ES-I3 (cell line): ENCODE data around the gene SF3B3.
"Not testable (repeated sequence)": the region's sequence is repeated elsewhere in the genome, so short reads cannot be mapped to it uniquely, and the experiment has no call there.

Source experiments
- H3K36me3 ChIP-seq: 2 replicates; pipeline ENCODE4 v1.6.1; 2013; ENCODE audit warnings: mild to moderate bottlenecking, low read length, control low read depth, moderate library complexity; ENCODE audit not compliant: insufficient read depth
- H3K4me1 ChIP-seq: 2 replicates; pipeline ENCODE4 v1.6.1; 2013; ENCODE audit warnings: mild to moderate bottlenecking, control low read depth, low read length; ENCODE audit not compliant: insufficient read depth
- H3K9ac ChIP-seq: 2 replicates; pipeline ENCODE4 v1.6.1; 2013; ENCODE audit warnings: low read depth, mild to moderate bottlenecking, low read length, moderate library complexity
- H3K9me3 ChIP-seq: 2 replicates; pipeline ENCODE4 v1.6.1; 2013; ENCODE audit warnings: mild to moderate bottlenecking, low read length, moderate library complexity; ENCODE audit not compliant: control insufficient read depth, insufficient read depth

Gene SF3B3

GRCh38 chr16:70493802-70494201 lies 29.8 kb upstream of the SF3B3 start:
- Histone ChIP-seq H3K9ac (no peak overlapping the region), H3K36me3 (peaks cover 9% of the 10 kb centered on the region; the same call in 1 of the 2 replicates), H3K9me3 (no peaks in the 10 kb centered on the region), H3K4me1 (no peaks in the 10 kb centered on the region)

- no peaks in the 10 kb centered on the region for H3K4me1 ChIP-seq
- no peaks in the 10 kb centered on the region for H3K9me3 ChIP-seq
- H3K36me3 ChIP-seq, result peaks cover 9% of the 10 kb centered on the region; the same call in 1 of the 2 replicates
- no peak overlapping the region for H3K9ac ChIP-seq
Observed at GRCh38 chr16:70494202-70494770, 29.3 kb upstream of the SF3B3 start.

- no peak overlapping the region for H3K9ac ChIP-seq
- no peaks in the 10 kb centered on the region for H3K9me3 ChIP-seq
- H3K4me1 ChIP-seq, result no peaks in the 10 kb centered on the region
- H3K36me3 ChIP-seq, result peaks cover 9% of the 10 kb centered on the region; the same call in 1 of the 2 replicates
Observed at GRCh38 chr16:70494777-70495176, 28.8 kb upstream of the SF3B3 start.

- H3K9me3 ChIP-seq, result no peaks in the 10 kb centered on the region
- no peaks in the 10 kb centered on the region for H3K4me1 ChIP-seq
- peaks cover 11% of the 10 kb centered on the region; the same call in 1 of the 2 replicates for H3K36me3 ChIP-seq
- H3K9ac ChIP-seq, result no peak overlapping the region
Observed at GRCh38 chr16:70495425-70496182, 28.0 kb upstream of the SF3B3 start.

GRCh38 chr16:70496513-70496912 lies 27.1 kb upstream of the SF3B3 start:
- Histone ChIP-seq H3K9me3 (no peaks in the 10 kb centered on the region), H3K4me1 (no peaks in the 10 kb centered on the region), H3K36me3 (peaks cover 16% of the 10 kb centered on the region; the same call in 1 of the 2 replicates), H3K9ac (no peak overlapping the region)

GRCh38 chr16:70508752-70509151 lies 14.9 kb upstream of the SF3B3 start:
- no peak overlapping the region for H3K9ac ChIP-seq
- no peaks in the 10 kb centered on the region for H3K9me3 ChIP-seq
- no peaks in the 10 kb centered on the region for H3K4me1 ChIP-seq
- H3K36me3 ChIP-seq, result peaks cover 22% of the 10 kb centered on the region

GRCh38 chr16:70510216-70510615 lies 13.4 kb upstream of the SF3B3 start:
- Histone ChIP-seq H3K4me1 (no peaks in the 10 kb centered on the region), H3K9me3 (no peaks in the 10 kb centered on the region), H3K36me3 (peaks cover 18% of the 10 kb centered on the region), H3K9ac (no peak overlapping the region)

GRCh38 chr16:70511833-70512232 lies 11.8 kb upstream of the SF3B3 start:
- Histone ChIP-seq H3K9me3 (no peaks in the 10 kb centered on the region), H3K9ac (no peak overlapping the region), H3K36me3 (peaks cover 18% of the 10 kb centered on the region), H3K4me1 (no peaks in the 10 kb centered on the region)

GRCh38 chr16:70512456-70512855 lies 11.2 kb upstream of the SF3B3 start:
- H3K9ac ChIP-seq, result no peak overlapping the region
- no peaks in the 10 kb centered on the region for H3K9me3 ChIP-seq
- H3K36me3 ChIP-seq, result peaks cover 18% of the 10 kb centered on the region
- H3K4me1 ChIP-seq, result no peaks in the 10 kb centered on the region

- Histone ChIP-seq H3K36me3 (no peaks in the 10 kb centered on the region; the same call in 1 of the 2 replicates), H3K9ac (no peak overlapping the region), H3K4me1 (peaks cover 6% of the 10 kb centered on the region; the same call in 1 of the 2 replicates), H3K9me3 (no peaks in the 10 kb centered on the region)
Observed at GRCh38 chr16:70520612-70521297, 2.9 kb upstream of the SF3B3 start.

GRCh38 chr16:70522216-70523075 lies 1.2 kb upstream of the SF3B3 start:
- H3K4me1 ChIP-seq, result peaks cover 14% of the 10 kb centered on the region; the same call in 1 of the 2 replicates

GRCh38 chr16:70523076-70523742 lies 407 bp upstream of the SF3B3 start, which contains the start of gene COG4:
COG4 (minus strand) TSS chr16:70523554; CDS start chr16:70523543, 11 bp downstream.
- Histone ChIP-seq H3K9me3 (no peaks in the 10 kb centered on the region), H3K36me3 (peaks cover 14% of the 10 kb centered on the region), H3K4me1 (peaks cover 14% of the 10 kb centered on the region; the same call in 1 of the 2 replicates)

More at GRCh38 chr16:70522216-70523075, 1.2 kb upstream of the SF3B3 start:
- Histone ChIP-seq H3K9me3 (no peaks in the 10 kb centered on the region), H3K36me3 (peaks cover 12% of the 10 kb centered on the region), H3K9ac (peak overlapping the region; percentile 100)

GRCh38 chr16:70524399-70524825 lies 796 bp downstream of the SF3B3 start:
- Histone ChIP-seq H3K9ac (peak overlapping the region; percentile 100), H3K36me3 (peaks cover 25% of the 10 kb centered on the region), H3K4me1 (peaks cover 14% of the 10 kb centered on the region; the same call in 1 of the 2 replicates)
- not testable (repeated sequence) for H3K9me3 ChIP-seq

More at GRCh38 chr16:70523076-70523742, 407 bp upstream of the SF3B3 start, which contains the start of gene COG4:
- H3K9ac ChIP-seq, result peak within 1 kb of the TSS; percentile 100
